CD8-positive, alpha-beta memory T cell (primary cell): ENCODE measurements around the gene UBASH3A. TPM values are rescaled to one million over a fixed set of nuclear protein-coding genes. Genes with fewer than 3 reads are reported as not detected.

ENCODE experiments used
- CTCF ChIA-PET: fragments of 350-600 bp; sonication (Branson Sonifier 250); formaldehyde crosslinking; loops from one replicate; lab custom pipeline; 2021; ENCODE audit warnings: antibody characterized with exemption; lab: Charles Lee
- POLR2A ChIA-PET: fragments of 350-600 bp; sonication (Branson Sonifier 250); formaldehyde crosslinking; loops from one replicate; lab custom pipeline; 2021; ENCODE audit warnings: antibody characterized with exemption; lab: Charles Lee
- DNase-seq, 5 donors: peaks; one replicate each; pipeline versions ENCODE4 v3.0.0 to v3.0.0-alpha.2; 2020 to 2022; ENCODE audit warnings: mixed read lengths in 1 of 5
- H3K27ac ChIP-seq: one replicate; pipeline ENCODE4 v1.7.0; 2013; ENCODE audit warnings: low read depth, mild to moderate bottlenecking, low read length, moderate library complexity
- H3K27me3 ChIP-seq: 2 replicates; pipeline ENCODE4 v1.7.0; 2013; ENCODE audit warnings: low read length, mild to moderate bottlenecking; ENCODE audit not compliant: insufficient read depth, poor library complexity, severe bottlenecking
- H3K36me3 ChIP-seq: 2 replicates; pipeline ENCODE4 v1.7.0; 2013; ENCODE audit warnings: mild to moderate bottlenecking, low read length, moderate library complexity; ENCODE audit not compliant: insufficient read depth
- H3K4me1 ChIP-seq: 2 replicates; pipeline ENCODE4 v1.7.0; 2013; ENCODE audit warnings: mild to moderate bottlenecking, low read length, moderate library complexity; ENCODE audit not compliant: insufficient read depth
- H3K4me3 ChIP-seq: 2 replicates; pipeline ENCODE4 v1.7.0; 2013; ENCODE audit warnings: mild to moderate bottlenecking, low read length
- H3K9me3 ChIP-seq: 2 replicates; pipeline ENCODE4 v1.7.0; 2013; ENCODE audit warnings: mild to moderate bottlenecking, low read length
- H3K27ac Mint-ChIP-seq, 8 donors: one replicate each; pipeline ENCODE4 v1.8.0; 2020 to 2021; ENCODE audit warnings: mixed read lengths in 8 of 8, mild to moderate bottlenecking in 6 of 8, inconsistent platforms in 3 of 8, moderate library complexity in 3 of 8
- H3K27me3 Mint-ChIP-seq, 2 donors: one replicate each; pipeline ENCODE4 v1.8.0; 2020 to 2021; ENCODE audit warnings: mixed read lengths in 2 of 2, mild to moderate bottlenecking in 1 of 2, moderate library complexity in 1 of 2
- H3K36me3 Mint-ChIP-seq, 3 donors: one replicate each; pipeline ENCODE4 v1.8.0; 2020 to 2021; ENCODE audit warnings: mixed read lengths in 3 of 3, inconsistent platforms in 1 of 3, mild to moderate bottlenecking in 1 of 3
- H3K4me1 Mint-ChIP-seq, 3 donors: one replicate each; pipeline ENCODE4 v1.8.0; 2020 to 2021; ENCODE audit warnings: mixed read lengths in 3 of 3, inconsistent platforms in 1 of 3, mild to moderate bottlenecking in 1 of 3
- H3K4me3 Mint-ChIP-seq, 7 donors: one replicate each; pipeline ENCODE4 v1.8.0; 2020 to 2021; ENCODE audit warnings: mixed read lengths in 7 of 7, mild to moderate bottlenecking in 6 of 7, moderate library complexity in 4 of 7, inconsistent platforms in 2 of 7
- H3K9me3 Mint-ChIP-seq, 5 donors: one replicate each; pipeline ENCODE4 v1.8.0; 2020 to 2022; ENCODE audit warnings: mixed read lengths in 5 of 5, mild to moderate bottlenecking in 3 of 5, moderate library complexity in 2 of 5, inconsistent platforms in 1 of 5
- polyA plus RNA-seq: library from polyadenylated mRNA; unstranded; fragments of 300-500 nt; fragmentation: Illumina TruSeq; gene quantifications from one replicate; pipeline ENCODE4 v1.2.3, GENCODE V29; 2021
- total RNA-seq, 2 experiments: library from RNA; stranded (reverse); gene quantifications; one replicate each; pipeline ENCODE4 v1.2.3, GENCODE V29; 2021

Gene UBASH3A
- total and polyA plus RNA-seq, 3 experiments from 2014 or later: 36.4 to 55.1 (median 38.7) TPM

- Mint-ChIP-seq H3K9me3 (no peaks in the 10 kb centered on the region), H3K4me3 (no peak overlapping the region), H3K27ac (peak overlapping the region in 1 of 8 donors; percentile 47), H3K27me3 (peaks cover 1 to 10% of the 10 kb centered on the region in 2 donors), H3K4me1 (no peaks in the 10 kb centered on the region), H3K36me3 (no peaks in the 10 kb centered on the region)
- Histone ChIP-seq H3K4me1 (no peaks in the 10 kb centered on the region), H3K27ac (no peak overlapping the region), H3K4me3 (no peak overlapping the region), H3K36me3 (no peaks in the 10 kb centered on the region), H3K27me3 (no peaks in the 10 kb centered on the region), H3K9me3 (no peaks in the 10 kb centered on the region)
- ChIA-PET POLR2A (no interaction called here), CTCF (interaction anchor here (0.5 kb wide), 1 partner anchor 305 kb away, joined by 3 read pairs; no protein-coding TSS in a partner anchor)
- no peak for DNase-seq
These were observed 69.9 kb downstream of the UBASH3A start for GRCh38 chr21:42473498-42474042.

GRCh38 chr21:42474043-42474831 is 70.5 kb downstream of the UBASH3A start:
- ChIA-PET POLR2A (no interaction called here), CTCF (interaction anchor here (0.5 kb wide), 1 partner anchor 306 kb away, joined by 3 read pairs; no protein-coding TSS in a partner anchor)
- Histone ChIP-seq H3K4me1 (no peaks in the 10 kb centered on the region), H3K27me3 (no peaks in the 10 kb centered on the region), H3K4me3 (no peak overlapping the region), H3K27ac (no peak overlapping the region), H3K9me3 (no peaks in the 10 kb centered on the region), H3K36me3 (no peaks in the 10 kb centered on the region)
- Mint-ChIP-seq H3K4me1 (no peaks in the 10 kb centered on the region), H3K9me3 (no peaks in the 10 kb centered on the region), H3K36me3 (no peaks in the 10 kb centered on the region), H3K27ac (peak overlapping the region in 3 of 8 donors; percentile 36 to 48 (median 47)), H3K4me3 (no peak overlapping the region), H3K27me3 (peaks cover 1 to 14% of the 10 kb centered on the region in 2 donors)
- no peak for DNase-seq

- POLR2A ChIA-PET: no interaction called here
- Histone ChIP-seq H3K4me3 (no peak overlapping the region), H3K4me1 (no peaks in the 10 kb centered on the region), H3K36me3 (no peaks in the 10 kb centered on the region), H3K9me3 (no peaks in the 10 kb centered on the region), H3K27ac (no peak overlapping the region), H3K27me3 (no peaks in the 10 kb centered on the region)
- peaks cover 4 to 14% of the 10 kb centered on the region in 2 donors for H3K27me3 Mint-ChIP-seq
- no peaks in the 10 kb centered on the region for H3K36me3 Mint-ChIP-seq
- no peak for DNase-seq
- H3K27ac Mint-ChIP-seq: no peak overlapping the region
- no peaks in the 10 kb centered on the region for H3K9me3 Mint-ChIP-seq
- H3K4me1 Mint-ChIP-seq: no peaks in the 10 kb centered on the region
- CTCF ChIA-PET: no interaction called here
- no peak overlapping the region for H3K4me3 Mint-ChIP-seq
These were observed 71.3 kb downstream of the UBASH3A start for GRCh38 chr21:42475036-42475435.

- ChIA-PET POLR2A (no interaction called here), CTCF (no interaction called here)
- Histone ChIP-seq H3K27me3 (no peaks in the 10 kb centered on the region), H3K4me1 (no peaks in the 10 kb centered on the region), H3K36me3 (no peaks in the 10 kb centered on the region), H3K27ac (no peak overlapping the region), H3K4me3 (no peak overlapping the region), H3K9me3 (no peaks in the 10 kb centered on the region)
- H3K4me3 Mint-ChIP-seq: no peak overlapping the region
- H3K9me3 Mint-ChIP-seq: no peaks in the 10 kb centered on the region
- H3K4me1 Mint-ChIP-seq: no peaks in the 10 kb centered on the region
- H3K27me3 Mint-ChIP-seq: peaks cover 4 to 14% of the 10 kb centered on the region in 2 donors
- no peaks in the 10 kb centered on the region for H3K36me3 Mint-ChIP-seq
- DNase-seq: no peak
- H3K27ac Mint-ChIP-seq: no peak overlapping the region
These were observed 72.1 kb downstream of the UBASH3A start for GRCh38 chr21:42475526-42476387.

- H3K36me3 Mint-ChIP-seq: no peaks in the 10 kb centered on the region
- H3K27ac ChIP-seq: no peak overlapping the region
- no peaks in the 10 kb centered on the region for H3K27me3 ChIP-seq
- H3K9me3 ChIP-seq: no peaks in the 10 kb centered on the region
- H3K27me3 Mint-ChIP-seq: peaks cover 4 to 14% of the 10 kb centered on the region in 2 donors
- no peaks in the 10 kb centered on the region for H3K4me1 ChIP-seq
- no peaks in the 10 kb centered on the region for H3K4me1 Mint-ChIP-seq
- no peak for DNase-seq
- ChIA-PET POLR2A (no interaction called here), CTCF (no interaction called here)
- H3K9me3 Mint-ChIP-seq: no peaks in the 10 kb centered on the region
- no peaks in the 10 kb centered on the region for H3K36me3 ChIP-seq
- no peak overlapping the region for H3K27ac Mint-ChIP-seq
- no peak overlapping the region for H3K4me3 Mint-ChIP-seq
- no peak overlapping the region for H3K4me3 ChIP-seq
These were observed 73.0 kb downstream of the UBASH3A start for GRCh38 chr21:42476388-42477331.

GRCh38 chr21:42478504-42478903 is 74.8 kb downstream of the UBASH3A start:
- Histone ChIP-seq H3K27ac (no peak overlapping the region), H3K4me3 (no peak overlapping the region), H3K27me3 (no peaks in the 10 kb centered on the region), H3K36me3 (no peaks in the 10 kb centered on the region), H3K4me1 (no peaks in the 10 kb centered on the region), H3K9me3 (no peaks in the 10 kb centered on the region)
- ChIA-PET CTCF (no interaction called here), POLR2A (no interaction called here)
- DNase-seq: no peak
- Mint-ChIP-seq H3K36me3 (no peaks in the 10 kb centered on the region), H3K27me3 (peaks cover 4 to 18% of the 10 kb centered on the region in 2 donors), H3K4me1 (no peaks in the 10 kb centered on the region), H3K27ac (no peak overlapping the region), H3K9me3 (no peaks in the 10 kb centered on the region), H3K4me3 (no peak overlapping the region)

- Mint-ChIP-seq H3K27me3 (peaks cover 3 to 13% of the 10 kb centered on the region in 2 donors), H3K4me3 (no peak overlapping the region), H3K36me3 (no peaks in the 10 kb centered on the region), H3K9me3 (no peaks in the 10 kb centered on the region), H3K27ac (no peak overlapping the region), H3K4me1 (no peaks in the 10 kb centered on the region)
- Histone ChIP-seq H3K4me3 (no peak overlapping the region), H3K27me3 (no peaks in the 10 kb centered on the region), H3K36me3 (no peaks in the 10 kb centered on the region), H3K9me3 (no peaks in the 10 kb centered on the region), H3K27ac (no peak overlapping the region), H3K4me1 (no peaks in the 10 kb centered on the region)
- ChIA-PET POLR2A (no interaction called here), CTCF (no interaction called here)
- no peak for DNase-seq
These were observed 75.9 kb downstream of the UBASH3A start for GRCh38 chr21:42479582-42479981.
